ENCODE data around the gene KRT5.

The KRT5 gene
- total RNA-seq, result 0 reads per million in 3 experiments

GRCh38 chr12:52519826-52520662 lies at the start of gene KRT5:
KRT5 (minus strand) TSS chr12:52520394; CDS start chr12:52520296, 98 bp downstream.
- DNase-seq, result no peak

DNA sequence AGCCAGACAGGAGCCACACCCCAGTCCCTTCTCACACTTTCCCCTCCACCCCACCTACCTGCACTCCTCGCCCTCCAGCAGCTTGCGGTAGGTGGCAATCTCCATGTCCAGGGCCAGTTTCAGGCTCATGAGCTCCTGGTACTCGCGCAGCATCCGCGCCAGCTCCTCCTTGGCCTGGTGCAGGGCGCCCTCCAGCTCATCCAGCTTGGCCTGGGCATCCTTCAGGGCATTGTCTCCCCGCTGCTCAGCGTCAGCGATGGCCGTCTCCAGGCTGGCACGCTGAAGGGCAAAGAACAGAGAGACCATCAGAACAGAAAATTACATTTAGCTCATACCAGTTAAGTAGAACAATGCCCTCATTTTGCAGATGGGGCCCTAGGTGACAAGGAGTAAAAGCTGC lies 47.9 kb upstream of the KRT5 start:
- no peak for DNase-seq

DNA sequence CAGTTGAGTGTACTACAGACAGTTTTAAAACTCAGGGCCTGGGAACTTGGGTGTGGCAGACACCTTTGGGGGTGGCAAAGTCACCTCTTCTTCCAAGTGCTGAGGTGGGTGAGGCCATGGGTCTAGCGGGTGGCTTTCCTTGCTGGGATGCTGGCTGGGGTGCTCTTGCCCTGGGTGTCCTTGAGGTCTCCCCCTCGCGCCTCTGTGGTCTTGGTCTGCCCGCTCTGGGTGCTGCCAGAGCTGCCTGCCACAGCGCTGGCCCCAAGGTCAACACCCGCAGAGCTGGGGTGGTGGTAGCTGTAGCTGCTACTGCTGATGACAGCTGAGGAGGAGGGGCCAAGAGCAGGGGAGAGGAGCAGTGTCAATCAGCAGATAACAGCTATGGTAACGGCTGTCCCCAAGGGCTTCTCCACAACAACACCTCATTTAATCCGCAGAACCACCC lies 46.7 kb upstream of the KRT5 start:
- no peak for DNase-seq

DNA sequence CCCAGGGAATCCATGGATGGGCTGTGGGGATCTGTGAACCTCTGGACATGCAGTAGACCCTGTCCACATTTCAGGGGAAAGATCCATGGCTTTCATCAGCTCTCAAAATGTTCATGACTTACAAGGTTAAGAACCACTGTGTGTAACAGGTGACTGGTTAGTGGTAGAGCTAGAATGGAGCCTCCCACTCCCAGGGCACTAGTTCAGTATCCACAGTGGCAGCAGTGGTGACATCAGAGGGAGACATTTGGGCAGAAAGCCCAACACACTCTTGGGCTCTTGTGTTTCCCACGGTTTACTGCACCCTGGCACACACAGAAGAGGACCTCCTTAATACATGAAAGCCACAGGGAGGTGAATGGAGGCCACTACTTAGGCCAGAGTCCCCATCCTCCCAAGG lies 44.4 kb upstream of the KRT5 start:
- no peak for DNase-seq

- no peak for DNase-seq
These were observed 41.8 kb upstream of the KRT5 start for GRCh38 chr12:52561880-52562449.

GRCh38 chr12:52559979-52560378 lies 39.8 kb upstream of the KRT5 start:
- no peak for DNase-seq

- no peak for DNase-seq
These were observed 38.7 kb upstream of the KRT5 start for GRCh38 chr12:52558781-52559445.

GRCh38 chr12:52557476-52557875 lies 37.3 kb upstream of the KRT5 start:
- no peak for DNase-seq

DNA sequence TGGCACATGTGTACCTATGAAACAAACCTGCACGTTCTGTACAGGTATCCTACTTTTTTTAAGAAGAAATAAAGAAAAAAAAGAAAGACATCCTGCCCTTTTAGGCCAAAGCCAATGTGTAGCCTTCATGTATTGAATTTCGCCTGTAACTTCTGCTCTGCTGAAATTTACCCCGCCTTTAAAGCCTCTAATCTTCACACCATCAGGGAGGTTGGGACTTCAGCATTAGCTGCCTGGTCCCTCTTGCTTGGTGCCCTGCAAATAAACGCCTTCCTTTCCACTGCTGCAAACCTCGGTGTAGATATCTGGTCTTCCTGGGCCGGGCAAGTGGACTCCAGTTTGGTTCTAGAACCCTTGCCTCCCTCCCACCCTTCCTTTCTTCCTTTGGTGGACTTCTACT lies 35.4 kb upstream of the KRT5 start:
- no peak for DNase-seq

DNA sequence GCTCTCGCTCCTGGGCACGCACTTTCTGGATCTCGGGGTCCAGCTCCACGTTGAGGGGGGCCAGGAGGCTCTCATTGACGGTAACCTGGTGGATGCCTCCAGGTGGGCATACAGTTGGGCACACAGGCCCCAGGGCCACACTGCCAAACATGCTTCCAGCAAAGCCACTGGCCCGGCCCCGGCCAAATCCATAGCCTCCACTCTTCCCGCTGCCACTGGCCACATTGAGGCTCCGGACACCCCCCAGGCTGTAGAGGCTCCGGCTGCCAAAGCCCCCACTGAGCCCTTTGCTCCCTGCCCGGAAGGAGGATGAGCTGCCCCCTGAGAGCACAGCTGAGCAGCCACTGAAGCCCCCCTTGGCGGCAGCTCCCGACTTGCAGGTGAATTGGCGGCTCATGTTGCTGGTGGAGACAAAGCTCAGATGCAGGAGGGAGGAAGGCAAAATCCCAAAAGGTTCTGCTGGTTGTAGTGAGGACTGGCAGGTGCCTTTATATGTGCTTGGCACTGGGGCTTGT lies 32.5 kb upstream of the KRT5 start, which contains the start of gene KRT71:
TSS of gene KRT71 (minus strand) at position 465 of the 515 bp plus-strand sequence. CDS start at position 397, 68 bp downstream.
- DNase-seq, result no peak

DNA sequence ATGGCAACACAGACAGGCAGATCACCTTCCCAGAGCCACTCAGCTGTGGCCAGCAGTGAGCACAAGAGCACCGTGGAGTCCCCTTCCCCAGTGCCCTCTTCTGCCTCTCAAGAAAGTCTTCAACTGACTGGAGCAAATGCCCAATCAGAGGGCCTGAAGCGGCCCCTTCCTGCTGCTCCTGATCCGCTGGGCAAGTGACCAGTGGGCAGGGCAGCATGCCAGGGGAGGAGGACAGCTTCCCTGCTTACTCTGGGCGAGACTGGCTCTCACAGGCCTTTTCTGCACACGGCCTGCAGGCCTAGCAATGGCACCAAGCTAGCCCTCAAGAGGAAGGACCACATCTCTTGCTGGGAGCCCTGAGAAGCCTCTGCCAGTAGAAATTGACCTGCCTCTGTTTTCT lies 31.9 kb upstream of the KRT5 start:
- no peak for DNase-seq

GRCh38 chr12:52551216-52551865 lies 31.1 kb upstream of the KRT5 start:
- DNase-seq, result no peak

DNA sequence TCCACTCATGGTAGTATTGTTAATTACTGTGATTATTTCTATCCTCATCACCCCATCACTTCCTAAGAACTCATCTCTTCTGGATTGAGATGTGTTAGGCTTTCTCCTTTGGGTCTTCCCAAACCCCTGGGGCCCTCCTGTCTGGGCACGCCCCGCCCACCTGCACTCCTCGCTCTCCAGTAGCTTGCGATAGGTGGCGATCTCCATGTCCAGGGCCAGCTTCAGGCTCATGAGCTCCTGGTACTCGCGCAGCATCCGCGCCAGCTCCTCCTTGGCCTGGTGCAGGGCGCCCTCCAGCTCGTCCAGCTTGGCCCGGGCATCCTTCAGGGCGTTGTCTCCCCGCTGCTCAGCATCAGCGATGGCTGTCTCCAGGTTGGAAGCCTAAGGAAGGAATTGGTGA lies 25.9 kb upstream of the KRT5 start:
- DNase-seq, result no peak

DNA sequence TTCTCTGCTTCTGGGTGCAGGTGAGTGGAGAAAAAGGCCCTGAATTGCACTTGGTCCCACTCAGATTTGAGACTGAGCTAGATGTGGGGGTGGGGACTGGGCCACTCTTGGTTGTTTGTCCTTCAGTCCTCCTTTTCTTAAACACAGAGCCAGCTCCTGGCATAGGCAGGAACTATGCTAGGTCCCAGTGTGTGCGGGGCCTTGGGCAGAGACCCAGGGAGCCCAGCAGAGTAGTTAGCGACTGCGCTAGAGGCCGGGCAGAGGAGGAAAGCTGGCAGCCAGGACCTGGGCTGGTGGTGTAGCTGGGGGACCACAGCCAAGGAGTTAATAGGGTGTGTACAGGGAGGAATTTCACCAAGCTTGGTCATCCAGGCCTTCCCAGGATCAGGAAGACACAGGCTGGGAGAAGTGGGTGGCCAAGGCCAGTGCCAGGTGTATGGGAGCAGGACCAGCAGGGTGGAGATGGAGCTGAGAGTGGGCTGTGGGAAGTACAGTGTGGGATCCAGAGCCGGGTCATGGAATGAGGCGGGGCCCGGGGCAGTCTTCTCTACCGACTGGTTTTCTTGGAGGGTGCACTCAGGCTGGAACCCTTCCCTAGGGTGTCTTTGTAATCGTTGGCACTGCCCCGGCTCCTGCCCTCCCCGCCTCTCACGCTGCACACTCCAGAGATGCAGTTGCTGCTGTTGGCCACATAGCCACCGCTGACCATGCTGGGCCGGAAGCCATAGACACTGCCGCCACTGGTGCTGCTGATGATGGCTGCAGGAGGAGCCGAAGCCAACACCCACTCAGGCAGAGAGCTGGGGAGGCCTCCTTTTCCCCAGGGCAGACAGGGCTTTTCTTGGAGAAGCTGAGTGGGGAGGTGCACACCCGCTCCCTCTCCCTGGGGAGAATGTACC lies 24.0 kb upstream of the KRT5 start:
- no peak for DNase-seq

- DNase-seq, result no peak
These were observed 22.7 kb upstream of the KRT5 start for GRCh38 chr12:52542785-52543318.

- no peak for DNase-seq
These were observed 22.0 kb upstream of the KRT5 start for GRCh38 chr12:52542157-52542556.

GRCh38 chr12:52541709-52542108 lies 21.5 kb upstream of the KRT5 start:
- DNase-seq, result no peak

DNA sequence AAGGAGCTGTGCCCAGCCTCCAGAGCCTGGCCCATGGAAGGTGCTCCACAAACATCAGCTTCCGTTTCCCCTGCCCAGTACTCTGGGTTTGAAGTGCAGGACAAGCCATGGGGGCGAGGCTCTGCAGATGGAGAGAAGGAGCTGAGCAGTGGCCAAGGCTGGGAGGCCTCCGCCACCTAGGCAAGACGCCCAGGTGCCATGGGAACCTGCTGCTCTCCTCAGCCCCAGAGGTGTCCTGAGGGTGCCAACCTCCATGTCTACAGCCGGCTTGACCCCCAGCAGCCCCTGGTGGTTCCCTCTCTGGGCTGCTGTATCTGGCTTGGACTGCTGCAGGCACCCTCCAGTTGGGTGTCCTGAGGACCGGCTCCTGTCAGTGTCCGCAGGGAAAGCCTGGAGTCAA lies 20.3 kb upstream of the KRT5 start:
- no peak for DNase-seq

DNA sequence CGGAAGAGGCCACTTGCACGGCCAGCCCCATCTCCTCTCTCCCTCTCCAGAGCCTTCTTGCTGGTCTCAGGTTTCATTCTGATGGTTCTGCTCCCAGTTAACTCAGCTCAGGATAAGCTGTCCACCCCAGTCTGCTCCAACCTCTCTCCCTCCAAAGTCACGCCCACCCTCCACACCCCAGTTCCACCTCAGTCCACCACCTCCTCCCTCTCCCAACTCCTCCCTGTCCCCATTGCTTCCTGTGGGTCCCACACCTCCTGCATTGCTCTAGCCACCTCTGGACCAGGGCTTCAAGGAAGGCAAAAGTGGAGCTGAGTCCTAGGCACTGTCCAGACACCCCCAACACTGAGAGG lies 19.6 kb upstream of the KRT5 start:
- no peak for DNase-seq

DNA sequence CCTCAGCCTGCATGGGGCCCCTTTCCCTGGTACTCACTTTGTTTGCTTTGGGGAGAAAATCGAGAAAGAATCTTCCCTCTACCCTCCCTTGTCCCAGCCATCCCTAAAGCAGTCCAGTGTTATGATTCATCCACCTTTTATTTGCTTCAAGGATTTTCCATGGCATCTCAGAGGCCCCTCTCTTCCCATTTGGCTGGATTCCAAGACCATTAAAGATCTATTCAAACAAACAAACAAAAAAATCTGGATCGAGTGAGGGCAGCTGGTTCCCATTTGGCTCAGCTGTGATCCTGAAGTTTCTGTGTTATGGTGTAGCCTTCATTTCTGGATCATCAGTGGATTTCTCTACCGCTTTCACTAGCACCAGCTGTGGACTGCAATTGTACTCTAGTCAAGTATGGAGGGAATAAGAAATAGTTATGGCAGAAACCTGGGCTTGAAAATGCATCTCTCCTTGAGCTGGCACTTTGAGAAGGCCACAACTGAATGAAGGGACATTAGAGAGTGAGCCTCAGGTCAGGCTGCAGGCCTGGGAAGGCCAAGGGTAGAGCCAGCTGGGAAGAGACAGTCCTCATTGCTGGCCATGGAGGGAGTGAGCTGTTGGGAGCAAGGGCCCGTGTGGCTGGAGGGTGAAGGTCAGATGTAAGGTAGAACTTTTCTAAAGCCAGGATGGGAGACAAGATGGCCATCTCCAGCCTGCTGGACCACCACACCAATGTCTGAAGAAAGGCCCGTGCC lies 19.1 kb upstream of the KRT5 start:
- DNase-seq, result no peak

- no peak for DNase-seq
These were observed 16.9 kb upstream of the KRT5 start for GRCh38 chr12:52537101-52537500.

All from central memory CD4-positive, alpha-beta T cell (primary cell).